Stimulated activated naive CD8-positive, alpha-beta T cell treated with anti-CD3 and anti-CD28 coated beads, Interleukin-15, Interleukin-2, amounts not matched to agents 100 ng/mL and 50 ng/mL, for 24 hours (primary cell): Measurements from ENCODE around the gene RNF220.
A peak's percentile ranks its signal among the peaks of the same experiment; 100 is the strongest.
"Not testable (repeated sequence)": the region's sequence is repeated elsewhere in the genome, so short reads cannot be mapped to it uniquely, and the experiment has no call there.

Experiments
- H3K27ac Mint-ChIP-seq: one replicate; pipeline ENCODE4 v1.8.0; 2021; ENCODE audit warnings: mild to moderate bottlenecking, mixed read lengths
- H3K27me3 Mint-ChIP-seq: one replicate; pipeline ENCODE4 v1.8.0; 2021; ENCODE audit warnings: mixed read lengths
- H3K36me3 Mint-ChIP-seq: one replicate; pipeline ENCODE4 v1.8.0; 2021; ENCODE audit warnings: low read depth, mixed read lengths
- H3K4me1 Mint-ChIP-seq: one replicate; pipeline ENCODE4 v1.8.0; 2021; ENCODE audit warnings: low read depth, mixed read lengths
- H3K4me3 Mint-ChIP-seq: one replicate; pipeline ENCODE4 v1.8.0; 2021; ENCODE audit warnings: mild to moderate bottlenecking, mixed read lengths
- H3K9me3 Mint-ChIP-seq: one replicate; pipeline ENCODE4 v1.8.0; 2021; ENCODE audit warnings: mixed read lengths

RNF220 gene

GRCh38 chr1:44681905-44682882 is 277.1 kb downstream of the RNF220 start:
- H3K9me3 Mint-ChIP-seq: no peaks in the 10 kb centered on the region
- no peaks in the 10 kb centered on the region for H3K36me3 Mint-ChIP-seq
- no peaks in the 10 kb centered on the region for H3K27me3 Mint-ChIP-seq
- H3K4me1 Mint-ChIP-seq: no peaks in the 10 kb centered on the region
- H3K4me3 Mint-ChIP-seq: no peak overlapping the region
- no peak overlapping the region for H3K27ac Mint-ChIP-seq

- no peaks in the 10 kb centered on the region for H3K36me3 Mint-ChIP-seq
- no peaks in the 10 kb centered on the region for H3K9me3 Mint-ChIP-seq
- no peak overlapping the region for H3K4me3 Mint-ChIP-seq
- no peaks in the 10 kb centered on the region for H3K4me1 Mint-ChIP-seq
- no peaks in the 10 kb centered on the region for H3K27me3 Mint-ChIP-seq
- no peak overlapping the region for H3K27ac Mint-ChIP-seq
Measured at GRCh38 chr1:44682883-44683265, 277.8 kb downstream of the RNF220 start.

- Mint-ChIP-seq H3K4me1 (no peaks in the 10 kb centered on the region), H3K4me3 (no peak overlapping the region), H3K36me3 (no peaks in the 10 kb centered on the region), H3K27me3 (no peaks in the 10 kb centered on the region), H3K27ac (no peak overlapping the region), H3K9me3 (no peaks in the 10 kb centered on the region)
Measured at GRCh38 chr1:44684525-44684924, 279.5 kb downstream of the RNF220 start.

GRCh38 chr1:44685218-44685617 is 280.2 kb downstream of the RNF220 start:
- no peaks in the 10 kb centered on the region for H3K36me3 Mint-ChIP-seq
- no peaks in the 10 kb centered on the region for H3K9me3 Mint-ChIP-seq
- H3K27ac Mint-ChIP-seq: no peak overlapping the region
- no peak overlapping the region for H3K4me3 Mint-ChIP-seq
- H3K27me3 Mint-ChIP-seq: no peaks in the 10 kb centered on the region
- no peaks in the 10 kb centered on the region for H3K4me1 Mint-ChIP-seq

GRCh38 chr1:44685881-44686280 is 280.8 kb downstream of the RNF220 start:
- Mint-ChIP-seq H3K4me1 (no peaks in the 10 kb centered on the region), H3K4me3 (no peak overlapping the region), H3K36me3 (no peaks in the 10 kb centered on the region), H3K27ac (no peak overlapping the region), H3K27me3 (no peaks in the 10 kb centered on the region), H3K9me3 (no peaks in the 10 kb centered on the region)

- Mint-ChIP-seq H3K9me3 (no peaks in the 10 kb centered on the region), H3K4me1 (peaks cover 20% of the 10 kb centered on the region), H3K27me3 (peaks cover 5% of the 10 kb centered on the region), H3K4me3 (no peak overlapping the region), H3K27ac (no peak overlapping the region), H3K36me3 (no peaks in the 10 kb centered on the region)
Measured at GRCh38 chr1:44688760-44689446, 283.8 kb downstream of the RNF220 start.

GRCh38 chr1:44689447-44689765 is 284.4 kb downstream of the RNF220 start:
- Mint-ChIP-seq H3K9me3 (no peaks in the 10 kb centered on the region), H3K4me1 (peaks cover 23% of the 10 kb centered on the region), H3K4me3 (no peak overlapping the region), H3K27me3 (peaks cover 5% of the 10 kb centered on the region), H3K27ac (no peak overlapping the region), H3K36me3 (no peaks in the 10 kb centered on the region)

- no peak overlapping the region for H3K4me3 Mint-ChIP-seq
- H3K4me1 Mint-ChIP-seq: peaks cover 53% of the 10 kb centered on the region
- H3K9me3 Mint-ChIP-seq: no peaks in the 10 kb centered on the region
- H3K27me3 Mint-ChIP-seq: peaks cover 5% of the 10 kb centered on the region
- H3K27ac Mint-ChIP-seq: peak overlapping the region; percentile 29
- H3K36me3 Mint-ChIP-seq: no peaks in the 10 kb centered on the region
Measured at GRCh38 chr1:44693159-44693558, 288.1 kb downstream of the RNF220 start.

- Mint-ChIP-seq H3K36me3 (no peaks in the 10 kb centered on the region), H3K27me3 (peaks cover 5% of the 10 kb centered on the region), H3K4me1 (peaks cover 56% of the 10 kb centered on the region), H3K4me3 (no peak overlapping the region), H3K9me3 (no peaks in the 10 kb centered on the region), H3K27ac (no peak overlapping the region)
Measured at GRCh38 chr1:44693900-44694299, 288.8 kb downstream of the RNF220 start.

GRCh38 chr1:44694863-44695478 is 289.9 kb downstream of the RNF220 start:
- H3K27me3 Mint-ChIP-seq: peaks cover 5% of the 10 kb centered on the region
- H3K36me3 Mint-ChIP-seq: no peaks in the 10 kb centered on the region

GRCh38 chr1:44695671-44696070 is 290.6 kb downstream of the RNF220 start:
- H3K27ac Mint-ChIP-seq: no peak overlapping the region
- H3K36me3 Mint-ChIP-seq: no peaks in the 10 kb centered on the region
- H3K9me3 Mint-ChIP-seq: no peaks in the 10 kb centered on the region
- peaks cover 5% of the 10 kb centered on the region for H3K27me3 Mint-ChIP-seq
- peaks cover 56% of the 10 kb centered on the region for H3K4me1 Mint-ChIP-seq
- no peak overlapping the region for H3K4me3 Mint-ChIP-seq

More at GRCh38 chr1:44694863-44695478, 289.9 kb downstream of the RNF220 start:
- H3K4me1 Mint-ChIP-seq: peaks cover 56% of the 10 kb centered on the region
- no peaks in the 10 kb centered on the region for H3K9me3 Mint-ChIP-seq
- H3K27ac Mint-ChIP-seq: no peak overlapping the region
- H3K4me3 Mint-ChIP-seq: no peak overlapping the region

- Mint-ChIP-seq H3K27me3 (peaks cover 5% of the 10 kb centered on the region), H3K9me3 (no peaks in the 10 kb centered on the region), H3K27ac (no peak overlapping the region), H3K4me3 (no peak overlapping the region), H3K36me3 (no peaks in the 10 kb centered on the region), H3K4me1 (peaks cover 55% of the 10 kb centered on the region)
Measured at GRCh38 chr1:44696101-44696500, 291.0 kb downstream of the RNF220 start.

GRCh38 chr1:44696789-44697345 is 291.8 kb downstream of the RNF220 start:
- no peaks in the 10 kb centered on the region for H3K9me3 Mint-ChIP-seq
- no peaks in the 10 kb centered on the region for H3K27me3 Mint-ChIP-seq
- H3K36me3 Mint-ChIP-seq: no peaks in the 10 kb centered on the region
- H3K27ac Mint-ChIP-seq: peak overlapping the region; percentile 74
- H3K4me3 Mint-ChIP-seq: no peak overlapping the region
- H3K4me1 Mint-ChIP-seq: peaks cover 50% of the 10 kb centered on the region

GRCh38 chr1:44698138-44698537 is 293.1 kb downstream of the RNF220 start:
- H3K27me3 Mint-ChIP-seq: no peaks in the 10 kb centered on the region
- no peak overlapping the region for H3K4me3 Mint-ChIP-seq
- H3K36me3 Mint-ChIP-seq: no peaks in the 10 kb centered on the region
- H3K4me1 Mint-ChIP-seq: peaks cover 43% of the 10 kb centered on the region
- peak overlapping the region; percentile 49 for H3K27ac Mint-ChIP-seq
- H3K9me3 Mint-ChIP-seq: no peaks in the 10 kb centered on the region

GRCh38 chr1:44699375-44699774 is 294.3 kb downstream of the RNF220 start:
- not testable (repeated sequence) for H3K9me3 Mint-ChIP-seq, H3K36me3 Mint-ChIP-seq, H3K27ac Mint-ChIP-seq, H3K4me3 Mint-ChIP-seq, H3K27me3 Mint-ChIP-seq
- H3K4me1 Mint-ChIP-seq: peaks cover 32% of the 10 kb centered on the region
